Suppressor macrophage treated with lipopolysaccharide for 4 hours (primary cell): ENCODE results near the gene ADM2.

Experiments used
- DNase-seq: peaks from one replicate; pipeline ENCODE4 v3.0.0-alpha.2; 2020

Gene ADM2

GRCh38 chr22:50487290-50488005 lies 6.1 kb downstream of the ADM2 start:
- DNase-seq: no peak

GRCh38 chr22:50488006-50488677 lies 6.8 kb downstream of the ADM2 start:
- DNase-seq: no peak

- DNase-seq: no peak
Measured at GRCh38 chr22:50488886-50489285, 7.5 kb downstream of the ADM2 start.

- no peak for DNase-seq
Measured at GRCh38 chr22:50489363-50490243, 8.3 kb downstream of the ADM2 start.

GRCh38 chr22:50490531-50491308 lies 9.4 kb downstream of the ADM2 start:
- DNase-seq: peak; percentile 52

- DNase-seq: no peak
Measured at GRCh38 chr22:50497093-50497492, 15.8 kb downstream of the ADM2 start.

- DNase-seq: peak; percentile 80
Measured at GRCh38 chr22:50498322-50498890, 17.1 kb downstream of the ADM2 start.

GRCh38 chr22:50500452-50500851 lies 19.1 kb downstream of the ADM2 start:
- no peak for DNase-seq

- DNase-seq: no peak
Measured at GRCh38 chr22:50502096-50502495, 20.8 kb downstream of the ADM2 start.

GRCh38 chr22:50502628-50503474 lies 21.5 kb downstream of the ADM2 start:
- DNase-seq: no peak

- DNase-seq: no peak
Measured at GRCh38 chr22:50503475-50504145, 22.3 kb downstream of the ADM2 start.

- DNase-seq: no peak
Measured at GRCh38 chr22:50504369-50505211, 23.2 kb downstream of the ADM2 start.

- no peak for DNase-seq
Measured at GRCh38 chr22:50505276-50505775, 24.0 kb downstream of the ADM2 start.

- DNase-seq: no peak
Measured at GRCh38 chr22:50505776-50506610, 24.6 kb downstream of the ADM2 start.

GRCh38 chr22:50506611-50507420 lies 25.5 kb downstream of the ADM2 start:
- no peak for DNase-seq

- DNase-seq: peak; percentile 99
Measured at GRCh38 chr22:50507421-50507990, 26.2 kb downstream of the ADM2 start, which contains the start of gene LMF2. TSS of gene LMF2 (minus strand) at chr22:50507702. CDS start at chr22:50507675, 27 bp downstream.
